DND-41 (cell line): ENCODE results near the gene PDE6B.

ENCODE experiments used
- ATAC-seq: fragments of 200-7000 bp; cut with Tn5 transposase; 3 replicates; pipeline ENCODE4 v1.9.1; 2021; ENCODE audit warnings: low read depth; ENCODE audit not compliant: insufficient read depth
- DNase-seq: peaks from one replicate; pipeline ENCODE4 v3.0.0-alpha.2; 2020
- H2AFZ ChIP-seq: 2 replicates; pipeline ENCODE4 v1.6.0; 2012; ENCODE audit warnings: low read depth, low read length
- H3K27ac ChIP-seq: 2 replicates; pipeline ENCODE4 v1.5.1; 2012; ENCODE audit warnings: low read length, inconsistent platforms
- H3K27me3 ChIP-seq: fragments of 200-600 bp; sonication (generic); 2 replicates; pipeline ENCODE4 v1.6.0; 2012; ENCODE audit warnings: low read length, mild to moderate bottlenecking, inconsistent platforms; ENCODE audit not compliant: insufficient read depth, poor library complexity
- H3K36me3 ChIP-seq: 2 replicates; pipeline ENCODE4 v1.5.1; 2012; ENCODE audit warnings: low read length, inconsistent platforms; ENCODE audit not compliant: insufficient read depth
- H3K4me1 ChIP-seq: 2 replicates; pipeline ENCODE4 v1.5.1; 2012; ENCODE audit warnings: mild to moderate bottlenecking, low read length; ENCODE audit not compliant: insufficient read depth
- H3K4me2 ChIP-seq: 2 replicates; pipeline ENCODE4 v1.6.0; 2012; ENCODE audit warnings: mild to moderate bottlenecking, moderate library complexity, low read length, inconsistent platforms; ENCODE audit not compliant: insufficient read depth
- H3K4me3 ChIP-seq, 2 experiments: fragments of 200-600 bp in 1 of 2; shearing (Covaris generic) in 1 of 2; 2 replicates each; pipeline ENCODE4 v1.5.1; 2012 to 2016; ENCODE audit warnings: inconsistent platforms in 2 of 2, low read length in 2 of 2, mild to moderate bottlenecking in 2 of 2, low read depth in 1 of 2, moderate library complexity in 1 of 2
- H3K79me2 ChIP-seq: 2 replicates; pipeline ENCODE4 v1.6.0; 2012; ENCODE audit warnings: low read length, inconsistent platforms; ENCODE audit not compliant: insufficient read depth
- H3K9ac ChIP-seq: 2 replicates; pipeline ENCODE4 v1.6.0; 2012; ENCODE audit warnings: low read depth, mild to moderate bottlenecking, inconsistent platforms, low read length, moderate library complexity
- H3K9me3 ChIP-seq: 2 replicates; pipeline ENCODE4 v1.5.1; 2012; ENCODE audit warnings: low read length, moderate library complexity, mild to moderate bottlenecking, inconsistent platforms; ENCODE audit not compliant: insufficient read depth, severe bottlenecking
- H4K20me1 ChIP-seq: 2 replicates; pipeline ENCODE4 v1.6.0; 2012; ENCODE audit warnings: low read length; ENCODE audit not compliant: insufficient read depth
- EZH2 ChIP-seq: IDR thresholded peaks from 3 replicates; pipeline ENCODE4 v1.6.1; 2012; ENCODE audit warnings: borderline replicate concordance, low read depth, mild to moderate bottlenecking, moderate library complexity, low read length, inconsistent platforms; ENCODE audit not compliant: severe bottlenecking
- TF ChIP-seq, protein P1 (sequence below): IDR thresholded peaks from 2 replicates; pipeline ENCODE4 v1.5.1; 2012; ENCODE audit warnings: borderline replicate concordance, low read length, moderate library complexity, mild to moderate bottlenecking; ENCODE audit not compliant: poor library complexity, severe bottlenecking; ENCODE audit errors: extremely low read depth

PDE6B gene

DNA sequence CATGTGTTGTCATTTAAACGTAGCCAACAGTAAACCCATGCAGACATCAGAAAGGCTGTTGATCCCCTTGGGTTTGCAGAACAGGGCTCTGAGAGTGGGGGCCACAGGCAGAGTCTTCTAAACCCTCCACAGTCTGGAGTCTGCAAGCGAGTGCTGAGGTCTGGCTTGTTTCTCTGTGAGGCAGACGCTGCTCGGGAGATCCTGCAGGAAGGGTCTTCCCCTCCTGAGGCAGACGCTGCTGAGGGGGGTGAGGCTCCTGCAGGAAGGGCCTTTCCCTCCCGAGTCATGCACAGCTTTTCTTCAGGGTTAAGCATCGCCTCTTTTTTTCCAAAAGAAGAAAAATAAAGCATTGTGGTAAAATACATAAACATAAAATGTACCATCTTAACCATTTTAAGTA, 17.1 kb upstream of the PDE6B start:
- peaks cover 4% of the 10 kb centered on the region; the same call in 1 of the 2 replicates for H3K4me1 ChIP-seq
- no peaks in the 10 kb centered on the region for H3K27me3 ChIP-seq
- ATAC-seq, result no peak
- H3K9me3 ChIP-seq, result no peaks in the 10 kb centered on the region
- H4K20me1 ChIP-seq, result no peaks in the 10 kb centered on the region
- H3K79me2 ChIP-seq, result no peaks in the 10 kb centered on the region
- H2AFZ ChIP-seq, result no peak overlapping the region
- TF ChIP-seq, protein P1, sequence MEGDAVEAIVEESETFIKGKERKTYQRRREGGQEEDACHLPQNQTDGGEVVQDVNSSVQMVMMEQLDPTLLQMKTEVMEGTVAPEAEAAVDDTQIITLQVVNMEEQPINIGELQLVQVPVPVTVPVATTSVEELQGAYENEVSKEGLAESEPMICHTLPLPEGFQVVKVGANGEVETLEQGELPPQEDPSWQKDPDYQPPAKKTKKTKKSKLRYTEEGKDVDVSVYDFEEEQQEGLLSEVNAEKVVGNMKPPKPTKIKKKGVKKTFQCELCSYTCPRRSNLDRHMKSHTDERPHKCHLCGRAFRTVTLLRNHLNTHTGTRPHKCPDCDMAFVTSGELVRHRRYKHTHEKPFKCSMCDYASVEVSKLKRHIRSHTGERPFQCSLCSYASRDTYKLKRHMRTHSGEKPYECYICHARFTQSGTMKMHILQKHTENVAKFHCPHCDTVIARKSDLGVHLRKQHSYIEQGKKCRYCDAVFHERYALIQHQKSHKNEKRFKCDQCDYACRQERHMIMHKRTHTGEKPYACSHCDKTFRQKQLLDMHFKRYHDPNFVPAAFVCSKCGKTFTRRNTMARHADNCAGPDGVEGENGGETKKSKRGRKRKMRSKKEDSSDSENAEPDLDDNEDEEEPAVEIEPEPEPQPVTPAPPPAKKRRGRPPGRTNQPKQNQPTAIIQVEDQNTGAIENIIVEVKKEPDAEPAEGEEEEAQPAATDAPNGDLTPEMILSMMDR, result no peak
- TF ChIP-seq EZH2, result no peak
- DNase-seq, result no peak
- no peak overlapping the region for H3K9ac ChIP-seq
- H3K4me3 ChIP-seq, result no peak overlapping the region
- H3K4me2 ChIP-seq, result no peak overlapping the region
- no peaks in the 10 kb centered on the region for H3K36me3 ChIP-seq
- H3K27ac ChIP-seq, result no peak overlapping the region

DNA sequence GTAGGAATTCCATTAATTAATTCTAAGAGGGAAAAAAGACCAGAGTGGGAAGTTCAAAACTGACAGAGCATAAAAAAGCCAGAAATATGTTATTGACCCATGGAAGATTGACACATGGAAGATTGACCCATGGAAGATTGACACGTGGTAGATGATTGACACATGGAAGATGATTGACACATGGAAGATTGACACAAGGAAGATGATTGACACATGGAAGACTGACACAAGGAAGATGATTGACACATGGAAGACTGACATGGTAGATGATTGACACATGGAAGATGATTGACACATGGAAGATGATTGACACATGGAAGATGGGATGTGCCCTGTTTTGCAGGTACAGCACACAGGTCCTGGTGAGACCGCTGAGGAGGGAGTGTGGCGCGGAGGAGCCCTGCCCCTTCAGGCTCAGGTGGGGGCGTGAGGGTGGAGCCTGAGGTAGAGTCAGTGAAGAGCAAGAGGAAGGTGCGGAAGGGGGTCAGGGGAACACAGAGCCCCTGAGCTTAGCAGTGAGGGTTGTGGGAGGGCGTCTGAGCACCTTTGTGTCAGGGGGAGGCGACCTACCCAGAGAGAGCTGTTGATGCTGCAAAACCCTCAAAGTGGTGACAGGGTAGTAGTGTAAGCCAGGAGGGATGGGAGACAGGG, 15.8 kb upstream of the PDE6B start:
- H3K4me3 ChIP-seq, result no peak overlapping the region

DNA sequence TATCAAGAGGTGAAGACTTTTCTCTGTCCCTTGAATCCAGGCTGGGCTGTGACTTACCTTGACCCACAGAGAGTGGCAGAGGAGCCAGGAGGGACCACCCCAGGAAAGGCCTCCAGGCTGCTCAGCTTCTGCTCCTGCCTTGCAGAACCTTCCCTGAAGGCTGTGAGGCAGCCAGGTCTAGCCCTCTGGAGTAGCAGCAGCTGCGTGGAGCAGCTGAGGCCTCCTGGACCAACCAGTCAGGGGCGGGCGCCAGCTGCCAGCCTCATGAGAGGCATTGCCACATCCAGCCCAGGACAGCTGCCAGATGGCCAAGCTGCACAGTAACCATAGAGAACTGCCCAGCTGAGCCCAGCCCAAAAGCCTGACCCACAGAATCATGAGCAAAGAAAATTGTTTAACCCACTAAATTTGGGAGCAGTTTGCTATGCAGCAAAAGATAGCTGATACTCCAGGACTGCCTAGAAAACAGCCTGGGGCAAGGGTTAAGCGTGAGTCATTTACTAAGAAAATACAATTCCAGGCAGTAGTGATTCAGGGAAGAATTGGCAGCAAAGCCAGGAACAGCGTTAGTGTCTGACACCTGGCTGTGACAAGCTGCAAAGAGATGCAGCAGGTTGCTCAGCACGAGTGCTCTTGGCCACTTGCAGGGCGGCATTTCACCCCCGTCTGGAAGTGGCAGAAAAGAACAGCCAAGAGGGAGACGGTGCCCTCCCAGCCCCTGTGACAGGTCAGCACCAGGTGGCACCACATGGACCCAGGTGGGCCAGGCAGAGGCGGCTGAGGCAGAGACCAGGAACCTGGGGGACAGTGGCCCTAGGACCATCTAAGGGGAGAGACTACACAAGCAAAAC, 14.7 kb upstream of the PDE6B start:
- Histone ChIP-seq H3K9me3 (no peaks in the 10 kb centered on the region), H4K20me1 (no peaks in the 10 kb centered on the region), H3K4me3 (no peak overlapping the region), H3K79me2 (no peaks in the 10 kb centered on the region), H3K36me3 (no peaks in the 10 kb centered on the region), H3K27ac (no peak overlapping the region), H2AFZ (no peak overlapping the region), H3K9ac (no peak overlapping the region), H3K4me2 (no peak overlapping the region), H3K27me3 (peaks cover 3% of the 10 kb centered on the region), H3K4me1 (no peaks in the 10 kb centered on the region)
- no peak for ATAC-seq
- TF ChIP-seq, protein P1, result no peak
- TF ChIP-seq EZH2, result no peak
- DNase-seq, result no peak

More for the DNA sequence above, 15.8 kb upstream of the PDE6B start:
- no peaks in the 10 kb centered on the region for H3K9me3 ChIP-seq
- no peak overlapping the region for H3K27ac ChIP-seq
- no peaks in the 10 kb centered on the region for H4K20me1 ChIP-seq
- no peak overlapping the region for H3K9ac ChIP-seq
- no peaks in the 10 kb centered on the region for H3K79me2 ChIP-seq
- ATAC-seq (no peak), DNase-seq (no peak)
- no peak overlapping the region for H3K4me2 ChIP-seq
- no peak for TF ChIP-seq EZH2
- TF ChIP-seq, protein P1, result no peak
- H3K4me1 ChIP-seq, result peaks cover under 1% of the 10 kb centered on the region; the same call in 1 of the 2 replicates
- no peaks in the 10 kb centered on the region for H3K27me3 ChIP-seq
- no peak overlapping the region for H2AFZ ChIP-seq
- no peaks in the 10 kb centered on the region for H3K36me3 ChIP-seq
